Spleen (tissue), 7 donors: ENCODE measurements around the gene PON3.

Experiments
- CTCF ChIP-seq, 11 experiments: fragments of 200-600 bp in 7 of 11; fragments of 450-650 bp in 4 of 11; sonication (generic) in 4 of 11; IDR thresholded peaks in 8 of 11; conservative IDR thresholded peaks in 3 of 11; 1 replicate in 7 of 11; 2 replicates in 4 of 11; pipeline versions ENCODE4 v1.4.0 to v1.8.0; 2016 to 2021; ENCODE audit warnings: antibody characterized with exemption in 11 of 11, inconsistent platforms in 4 of 11, mild to moderate bottlenecking in 1 of 11
- POLR2AphosphoS5 ChIP-seq, 3 donors: sonication (generic); formaldehyde crosslinking; IDR thresholded peaks; one replicate each; pipeline ENCODE4 v1.5.1; 2017; ENCODE audit warnings: antibody characterized with exemption in 3 of 3
- donor health status: DM: no; HTN: no; CAD: no; lungs with moderate emphysema.
- donor health status: DM: no; HTN: no; CAD: no.
- donor health status: DM: no; HTN: no; CAD: no.

- no peak for TF ChIP-seq CTCF (IDR thresholded peaks at IDR 0.05 in 8 of 11, conservative IDR thresholded peaks at IDR 0.05 in 3 of 11)
- no peak for TF ChIP-seq POLR2AphosphoS5 (IDR thresholded peaks at IDR 0.05)
Measured at GRCh38 chr7:95367606-95368005, 28.6 kb downstream of the PON3 start.
